Mucosa of gallbladder (tissue), 1 donor: ENCODE results near the gene DGKI. TPM values are rescaled to one million over a fixed set of nuclear protein-coding genes. Genes with fewer than 3 reads are reported as not detected.
"Not testable (repeated sequence)": the region's sequence is repeated elsewhere in the genome, so short reads cannot be mapped to it uniquely, and the experiment has no call there.

ENCODE experiments used
- DNase-seq: peaks from one replicate; pipeline ENCODE4 v3.0.0-alpha.2; 2020; ENCODE audit warnings: low spot score
- total RNA-seq: library from RNA; stranded (reverse); gene quantifications from one replicate; pipeline ENCODE4 v1.2.1, GENCODE V29; 2021
- donor health status: DM: no; HTN: no; CAD: no.

Gene DGKI
- total RNA-seq, 1 donor from 2014 or later, result 3.1 TPM

- no peak for DNase-seq
These were observed 112.6 kb downstream of the DGKI start for GRCh38 chr7:137734221-137734620.

GRCh38 chr7:137732168-137732567 lies 114.6 kb downstream of the DGKI start:
- DNase-seq, result no peak

- DNase-seq, result no peak
These were observed 115.3 kb downstream of the DGKI start for GRCh38 chr7:137731436-137731835.

GRCh38 chr7:137728426-137728825 lies 118.3 kb downstream of the DGKI start:
- no peak for DNase-seq

GRCh38 chr7:137727413-137727812 lies 119.4 kb downstream of the DGKI start:
- no peak for DNase-seq

GRCh38 chr7:137718355-137718754 lies 128.4 kb downstream of the DGKI start:
- no peak for DNase-seq

- no peak for DNase-seq
These were observed 128.9 kb downstream of the DGKI start for GRCh38 chr7:137717811-137718271.

- DNase-seq, result no peak
These were observed 129.7 kb downstream of the DGKI start for GRCh38 chr7:137717045-137717444.

GRCh38 chr7:137716061-137716460 lies 130.7 kb downstream of the DGKI start:
- no peak for DNase-seq

- DNase-seq, result no peak
These were observed 131.2 kb downstream of the DGKI start for GRCh38 chr7:137715533-137715932.

- DNase-seq, result no peak
These were observed 131.7 kb downstream of the DGKI start for GRCh38 chr7:137715121-137715520.

GRCh38 chr7:137706330-137706729 lies 140.4 kb downstream of the DGKI start:
- not testable (repeated sequence) for DNase-seq

GRCh38 chr7:137704723-137705122 lies 142.1 kb downstream of the DGKI start:
- no peak for DNase-seq

- DNase-seq, result no peak
These were observed 143.3 kb downstream of the DGKI start for GRCh38 chr7:137703291-137704010.

- no peak for DNase-seq
These were observed 149.8 kb downstream of the DGKI start for GRCh38 chr7:137696988-137697387.

GRCh38 chr7:137696376-137696775 lies 150.4 kb downstream of the DGKI start:
- no peak for DNase-seq

- no peak for DNase-seq
These were observed 150.8 kb downstream of the DGKI start for GRCh38 chr7:137695942-137696341.

GRCh38 chr7:137695494-137695893 lies 151.3 kb downstream of the DGKI start:
- no peak for DNase-seq

- DNase-seq, result no peak
These were observed 152.4 kb downstream of the DGKI start for GRCh38 chr7:137694405-137694804.

GRCh38 chr7:137692399-137692798 lies 154.4 kb downstream of the DGKI start:
- no peak for DNase-seq

- no peak for DNase-seq
These were observed 155.2 kb downstream of the DGKI start for GRCh38 chr7:137691566-137691965.

GRCh38 chr7:137690635-137691034 lies 156.1 kb downstream of the DGKI start:
- DNase-seq, result no peak

GRCh38 chr7:137689761-137690160 lies 157.0 kb downstream of the DGKI start:
- DNase-seq, result no peak
